HT1080 (cell line): ENCODE measurements around the gene RGS13. TPM values are rescaled to one million over a fixed set of nuclear protein-coding genes. Genes with fewer than 3 reads are reported as not detected.

Experiments used
- DNase-seq: peaks from one replicate; pipeline ENCODE4 v3.0.0-alpha.2; 2015; ENCODE audit warnings: low read depth
- polyA plus RNA-seq, 2 experiments: library from polyadenylated mRNA; depleted of rRNA; stranded (reverse); fragments of >200 nt; gene quantifications; 2 replicates each; pipeline ENCODE4 v1.2.3, GENCODE V29; 2015
- total RNA-seq: library from RNA; depleted of rRNA; stranded (reverse); fragments of >200 nt; shearing (Covaris generic); gene quantifications from 2 replicates; pipeline ENCODE4 v1.2.3, GENCODE V29; 2014; rRNA removed

The RGS13 gene, protein sequence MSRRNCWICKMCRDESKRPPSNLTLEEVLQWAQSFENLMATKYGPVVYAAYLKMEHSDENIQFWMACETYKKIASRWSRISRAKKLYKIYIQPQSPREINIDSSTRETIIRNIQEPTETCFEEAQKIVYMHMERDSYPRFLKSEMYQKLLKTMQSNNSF
- not detected in 2 replicates for total RNA-seq
- polyA plus RNA-seq (2015; cell fraction: cytosol; rRNA removed) = not detected in 2 replicates
- polyA plus RNA-seq (2015; cell fraction: nucleus; rRNA removed) = not detected in 2 replicates

GRCh38 chr1:192635939-192636338 lies at the start of gene RGS13:
RGS13 (plus strand) TSS chr1:192636147; CDS start chr1:192644335, 8,188 bp downstream.
- DNase-seq = no peak

GRCh38 chr1:192587386-192588266 lies 48.3 kb upstream of the RGS13 start:
- DNase-seq = no peak

DNA sequence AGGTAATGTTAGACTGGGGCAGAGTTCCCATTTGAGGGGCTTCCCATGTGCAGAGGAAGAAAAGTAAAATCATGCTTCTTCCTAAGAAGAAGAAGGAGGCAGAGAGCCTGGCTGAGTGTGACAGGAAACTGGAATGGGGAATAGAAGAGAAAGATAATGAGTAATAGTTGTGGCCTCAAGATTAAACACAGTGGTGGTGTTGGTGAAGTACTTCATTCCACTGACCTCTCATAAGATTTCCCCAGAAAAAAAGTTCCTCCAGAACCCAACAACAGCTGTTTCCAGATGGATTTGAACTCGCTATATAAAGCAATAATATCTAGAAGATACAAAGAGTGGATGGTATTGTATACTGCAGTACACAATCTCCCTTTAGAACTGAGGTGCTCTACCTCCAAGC lies 47.4 kb upstream of the RGS13 start:
- DNase-seq = peak; percentile 53

- DNase-seq = no peak
Observed at GRCh38 chr1:192589813-192590212, 46.1 kb upstream of the RGS13 start.

DNA sequence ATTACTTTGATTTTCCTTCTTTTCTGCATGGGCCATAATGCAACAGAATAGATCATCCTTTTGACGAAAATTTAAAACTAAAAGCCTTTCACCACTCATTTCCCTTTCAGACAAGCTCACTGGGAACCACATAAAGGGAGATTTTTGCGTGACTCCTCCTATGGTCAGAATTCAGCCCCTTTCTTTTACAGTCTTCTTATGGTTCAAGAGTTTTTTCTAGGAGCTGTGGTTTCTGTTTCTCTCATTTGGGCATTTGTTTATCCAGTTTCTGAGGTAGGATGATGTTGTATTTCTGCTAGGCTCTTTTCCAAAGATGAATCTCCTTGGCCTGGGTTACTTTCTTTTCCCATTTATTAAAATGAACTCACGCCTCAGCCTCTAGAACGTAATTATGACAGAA lies 43.4 kb upstream of the RGS13 start:
- DNase-seq = no peak

DNA sequence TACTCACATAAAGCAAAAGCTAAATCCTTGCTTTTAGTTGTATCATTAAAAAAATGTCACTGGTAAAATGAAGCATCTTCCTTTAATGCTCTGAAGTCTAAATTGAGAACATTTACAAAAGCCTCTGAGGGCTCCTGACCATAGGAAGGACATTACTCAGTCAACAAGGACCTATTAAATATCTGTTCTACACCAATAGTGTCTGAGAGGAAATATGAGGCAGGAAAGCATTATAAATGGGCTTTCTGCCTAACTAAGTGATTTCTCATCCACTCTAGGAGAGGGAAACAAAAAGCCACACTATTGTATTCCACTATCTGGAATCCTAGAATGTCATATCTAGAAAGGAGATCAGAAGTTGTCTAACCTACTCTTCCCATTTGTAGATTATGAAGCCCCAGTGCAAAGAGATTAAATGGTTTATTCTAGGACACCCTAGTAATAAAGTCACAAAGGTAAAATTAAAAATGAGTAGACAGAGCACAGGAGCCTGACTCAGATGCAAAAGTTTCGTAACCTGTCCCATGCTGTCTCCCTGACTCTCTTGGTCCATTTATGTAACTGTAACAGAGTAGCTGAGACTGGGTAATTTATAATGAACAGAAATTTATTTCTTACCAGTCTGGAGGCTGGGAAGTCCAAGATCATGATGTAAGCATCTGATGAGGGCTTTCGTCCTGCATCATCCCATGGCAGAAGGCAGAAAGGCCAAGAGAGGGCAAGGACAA lies 42.8 kb upstream of the RGS13 start:
- DNase-seq = peak; percentile 23

DNA sequence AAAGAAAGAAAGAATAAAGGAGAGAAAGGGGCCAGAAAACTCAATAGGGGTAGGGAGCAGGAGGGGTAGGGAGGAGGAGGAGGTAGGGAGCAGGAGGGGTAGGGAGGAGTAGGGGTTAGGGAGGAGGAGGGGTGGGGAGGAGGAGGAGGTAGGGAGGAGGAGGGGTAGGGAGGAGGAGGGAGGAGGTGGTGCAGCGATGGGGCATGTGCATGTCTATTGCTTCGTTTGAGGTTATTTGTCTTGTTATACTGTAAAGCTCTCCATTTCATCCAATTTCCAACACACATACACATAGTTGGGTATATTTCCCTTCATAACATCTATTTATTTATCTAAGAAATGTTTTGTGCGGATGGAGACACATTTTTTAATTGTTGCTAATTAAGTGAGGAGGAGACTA lies 40.6 kb upstream of the RGS13 start:
- DNase-seq = no peak

GRCh38 chr1:192598589-192598988 lies 37.4 kb upstream of the RGS13 start:
- no peak for DNase-seq

GRCh38 chr1:192600275-192600674 lies 35.7 kb upstream of the RGS13 start:
- DNase-seq = no peak

DNA sequence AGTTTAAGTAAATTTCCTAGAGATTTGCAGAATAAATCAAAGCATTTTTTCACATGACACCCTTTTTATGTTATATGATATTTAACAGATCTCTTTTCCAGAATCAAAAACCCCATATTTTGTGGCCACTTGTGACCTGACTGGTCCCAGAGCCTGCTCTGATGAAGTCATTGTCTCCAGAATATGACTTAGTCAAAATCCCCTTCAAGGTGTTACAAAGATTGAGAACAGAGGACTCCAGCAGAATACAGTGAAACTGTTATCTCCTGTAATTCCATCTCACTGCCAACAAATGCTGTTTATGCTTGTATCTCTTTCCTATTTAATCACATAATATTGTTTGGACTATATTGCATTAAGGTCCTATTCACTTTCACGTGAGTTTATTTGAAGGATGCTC lies 34.8 kb upstream of the RGS13 start:
- DNase-seq = no peak

- DNase-seq = peak; percentile 42
Observed at GRCh38 chr1:192601567-192601966, 34.4 kb upstream of the RGS13 start.

- no peak for DNase-seq
Observed at GRCh38 chr1:192602757-192603156, 33.2 kb upstream of the RGS13 start.

DNA sequence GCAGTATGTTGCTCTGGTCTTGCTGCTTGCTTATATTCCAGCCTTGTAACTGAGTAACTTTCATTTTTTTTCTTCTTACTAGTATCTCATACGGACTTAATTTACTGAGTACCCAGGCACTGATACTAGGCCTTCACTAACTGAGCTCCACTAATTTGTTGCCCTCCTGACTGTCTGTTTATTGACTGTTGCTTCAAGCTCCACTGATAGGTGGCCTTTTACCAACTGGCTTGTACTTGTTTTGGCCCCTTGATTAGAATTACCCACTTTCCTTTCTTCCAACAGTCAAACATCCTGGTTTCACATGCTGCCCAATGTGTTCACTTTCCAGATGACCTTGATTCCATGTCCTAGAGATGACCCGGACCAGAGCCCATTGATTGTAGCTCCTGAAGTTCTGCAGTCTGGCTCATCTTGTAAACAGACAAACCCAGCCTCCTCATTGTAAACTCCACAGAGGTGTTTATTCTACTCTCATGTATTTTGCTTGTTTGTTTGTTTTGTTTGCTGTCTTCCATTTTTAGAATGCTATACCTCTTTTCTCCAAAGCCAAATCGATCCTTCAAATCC lies 32.6 kb upstream of the RGS13 start:
- DNase-seq = no peak

GRCh38 chr1:192604979-192605620 lies 30.8 kb upstream of the RGS13 start:
- DNase-seq = peak; percentile 8

- DNase-seq = no peak
Observed at GRCh38 chr1:192608671-192609070, 27.3 kb upstream of the RGS13 start.

GRCh38 chr1:192609110-192610079 lies 26.6 kb upstream of the RGS13 start:
- DNase-seq = no peak

DNA sequence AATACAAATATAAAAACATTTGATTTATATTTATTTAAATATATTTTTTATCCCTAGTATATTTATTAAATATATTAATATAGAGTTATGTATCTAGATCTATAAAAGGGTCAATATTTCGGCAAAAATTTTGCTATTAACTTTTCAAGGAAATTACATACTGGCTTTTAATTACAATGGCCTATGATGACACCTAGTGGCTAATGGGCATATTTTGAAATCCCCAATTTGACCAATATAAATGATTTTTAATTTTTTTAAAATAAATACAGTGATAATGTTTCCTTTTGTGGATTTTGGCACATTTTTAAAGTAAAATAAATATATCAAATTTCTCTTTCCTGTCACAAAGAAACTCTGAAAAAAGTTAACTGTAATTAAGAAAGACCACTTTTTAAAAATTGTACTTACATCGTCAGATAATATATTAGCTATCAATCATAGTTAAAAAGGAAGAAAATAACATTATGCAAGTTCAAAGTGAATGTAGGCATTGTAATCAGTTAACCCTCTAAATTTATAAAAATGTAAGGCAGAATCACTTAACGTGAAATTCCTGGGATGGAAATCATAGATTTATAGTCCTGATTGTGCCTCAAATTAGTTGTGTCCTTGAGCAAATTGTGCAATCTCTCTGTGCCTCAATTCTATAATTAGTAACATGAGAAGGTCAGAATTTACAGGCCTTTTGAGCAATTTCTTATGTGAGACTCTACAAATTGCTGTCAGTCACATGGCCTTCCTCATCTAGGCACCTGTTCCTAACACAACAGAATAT lies 25.6 kb upstream of the RGS13 start:
- no peak for DNase-seq

GRCh38 chr1:192615055-192615454 lies 20.9 kb upstream of the RGS13 start:
- DNase-seq = no peak

GRCh38 chr1:192620071-192620635 lies 15.8 kb upstream of the RGS13 start:
- no peak for DNase-seq
